ENCODE data around the gene MRPS22. TPM values are rescaled to one million over a fixed set of nuclear protein-coding genes. Genes with fewer than 3 reads are reported as not detected.
"Not testable (repeated sequence)": the region's sequence is repeated elsewhere in the genome, so short reads cannot be mapped to it uniquely, and the experiment has no call there.

MRPS22 gene
- total RNA-seq, 1 donor from 2014 or later: 77.7 TPM

DNA sequence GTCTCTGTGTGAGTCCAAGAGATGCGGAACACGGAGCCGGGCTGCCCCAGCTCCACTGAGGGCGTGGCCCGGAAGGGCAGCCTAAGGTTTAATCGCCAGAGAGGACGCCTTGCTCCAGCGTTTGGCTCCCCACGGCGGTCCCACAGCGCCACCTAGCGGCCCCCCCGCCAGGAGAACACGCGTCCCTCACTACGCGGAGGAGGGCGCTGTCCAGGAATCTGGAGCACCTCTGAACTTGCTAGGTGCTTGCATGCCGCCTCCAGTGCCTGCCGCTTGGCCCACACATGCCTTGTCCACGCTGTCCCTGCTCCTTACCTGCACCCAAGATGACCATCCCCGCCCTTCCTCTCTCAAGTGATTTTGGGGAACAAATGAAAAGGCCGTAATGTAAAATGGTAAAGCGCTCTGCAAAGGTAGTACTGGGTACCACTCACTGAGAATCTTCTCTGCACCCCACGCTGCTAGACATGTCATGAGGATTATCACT lies 14.4 kb upstream of the MRPS22 start:
- TF ChIP-seq, protein P1, sequence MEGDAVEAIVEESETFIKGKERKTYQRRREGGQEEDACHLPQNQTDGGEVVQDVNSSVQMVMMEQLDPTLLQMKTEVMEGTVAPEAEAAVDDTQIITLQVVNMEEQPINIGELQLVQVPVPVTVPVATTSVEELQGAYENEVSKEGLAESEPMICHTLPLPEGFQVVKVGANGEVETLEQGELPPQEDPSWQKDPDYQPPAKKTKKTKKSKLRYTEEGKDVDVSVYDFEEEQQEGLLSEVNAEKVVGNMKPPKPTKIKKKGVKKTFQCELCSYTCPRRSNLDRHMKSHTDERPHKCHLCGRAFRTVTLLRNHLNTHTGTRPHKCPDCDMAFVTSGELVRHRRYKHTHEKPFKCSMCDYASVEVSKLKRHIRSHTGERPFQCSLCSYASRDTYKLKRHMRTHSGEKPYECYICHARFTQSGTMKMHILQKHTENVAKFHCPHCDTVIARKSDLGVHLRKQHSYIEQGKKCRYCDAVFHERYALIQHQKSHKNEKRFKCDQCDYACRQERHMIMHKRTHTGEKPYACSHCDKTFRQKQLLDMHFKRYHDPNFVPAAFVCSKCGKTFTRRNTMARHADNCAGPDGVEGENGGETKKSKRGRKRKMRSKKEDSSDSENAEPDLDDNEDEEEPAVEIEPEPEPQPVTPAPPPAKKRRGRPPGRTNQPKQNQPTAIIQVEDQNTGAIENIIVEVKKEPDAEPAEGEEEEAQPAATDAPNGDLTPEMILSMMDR (IDR thresholded peaks at IDR 0.05; ENCODE audit: insufficient read depth, low read length, severe bottlenecking): peak; percentile 100
- Histone ChIP-seq H3K4me3 (ENCODE audit: low read depth, low read length) (no peak overlapping the region), H3K36me3 (ENCODE audit: control insufficient read depth, insufficient read depth, low read length) (no peaks in the 10 kb centered on the region), H3K27me3 (ENCODE audit: control insufficient read depth, insufficient read depth, low read length) (peaks cover 5% of the 10 kb centered on the region)
- DNase-seq (ENCODE audit: low read depth) (peak; percentile 59), FAIRE-seq (no peak)

DNA sequence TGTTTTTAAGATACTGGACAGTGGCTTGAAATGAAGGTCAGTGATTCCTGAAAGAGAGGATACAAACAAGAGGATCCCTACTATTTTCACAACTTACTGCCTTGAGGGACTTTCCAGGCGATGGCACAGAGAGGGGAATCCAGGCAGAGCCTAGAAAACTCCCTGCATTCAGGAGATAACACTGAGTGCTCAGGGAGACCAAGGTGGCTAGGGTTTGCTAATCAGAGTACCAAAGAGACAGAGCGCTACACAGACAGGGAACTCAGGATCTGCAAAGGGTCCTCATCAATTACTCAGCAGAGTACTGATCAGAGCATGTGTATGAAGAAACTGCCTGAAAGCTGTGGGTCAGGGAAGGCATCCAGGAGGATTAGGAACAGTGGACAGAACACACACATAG lies 11.7 kb upstream of the MRPS22 start:
- no peak for FAIRE-seq
- H3K4me3 ChIP-seq (ENCODE audit: low read depth, low read length): no peak overlapping the region
- TF ChIP-seq, protein P1 (IDR thresholded peaks at IDR 0.05; ENCODE audit: insufficient read depth, low read length, severe bottlenecking): no peak
- no peaks in the 10 kb centered on the region for H3K36me3 ChIP-seq (ENCODE audit: control insufficient read depth, insufficient read depth, low read length)
- H3K27me3 ChIP-seq (ENCODE audit: control insufficient read depth, insufficient read depth, low read length): peaks cover 5% of the 10 kb centered on the region
- no peak for DNase-seq (ENCODE audit: low read depth)

DNA sequence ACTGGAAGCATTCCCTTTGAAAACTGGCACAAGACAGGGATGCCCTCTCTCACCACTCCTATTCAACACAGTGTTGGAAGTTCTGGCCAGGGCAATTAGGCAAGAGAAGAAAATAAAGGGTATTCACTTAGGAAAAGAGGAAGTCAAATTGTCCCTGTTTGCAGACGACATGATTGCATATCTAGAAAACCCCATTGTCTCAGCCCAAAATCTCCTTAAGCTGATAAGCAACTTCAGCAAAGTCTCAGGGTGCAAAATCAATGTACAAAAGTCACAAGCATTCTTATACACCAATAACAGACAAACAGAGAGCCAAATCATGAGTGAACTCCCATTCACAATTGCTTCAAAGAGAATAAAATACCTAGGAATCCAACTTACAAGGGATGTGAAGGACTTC lies 9.1 kb upstream of the MRPS22 start:
- not testable (repeated sequence) for H3K27me3 ChIP-seq (ENCODE audit: control insufficient read depth, insufficient read depth, low read length); H3K4me3 ChIP-seq (ENCODE audit: low read depth, low read length); DNase-seq (ENCODE audit: low read depth); H3K36me3 ChIP-seq (ENCODE audit: control insufficient read depth, insufficient read depth, low read length); FAIRE-seq

DNA sequence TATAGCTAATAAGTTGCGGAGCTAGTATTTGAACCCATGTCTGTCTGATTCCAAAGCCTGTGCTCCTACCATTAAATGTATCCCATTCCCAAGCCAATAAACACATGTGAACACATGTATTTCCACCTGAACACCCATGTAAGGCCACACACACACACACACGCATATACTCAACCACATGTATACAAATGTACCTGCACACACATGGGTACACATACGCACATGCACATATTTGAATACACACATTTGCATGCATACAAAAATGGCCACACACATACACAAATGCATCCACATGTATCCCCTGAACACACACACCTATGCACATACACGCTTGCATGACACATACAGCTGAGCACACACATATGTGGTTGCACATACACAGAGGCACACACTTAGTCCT lies 5.4 kb upstream of the MRPS22 start:
- H3K36me3 ChIP-seq (ENCODE audit: control insufficient read depth, insufficient read depth, low read length): no peaks in the 10 kb centered on the region
- DNase-seq (ENCODE audit: low read depth) (no peak), FAIRE-seq (no peak)
- TF ChIP-seq, protein P1 (IDR thresholded peaks at IDR 0.05; ENCODE audit: insufficient read depth, low read length, severe bottlenecking): no peak
- H3K4me3 ChIP-seq (ENCODE audit: low read depth, low read length): no peak overlapping the region
- peaks cover 2% of the 10 kb centered on the region for H3K27me3 ChIP-seq (ENCODE audit: control insufficient read depth, insufficient read depth, low read length)

DNA sequence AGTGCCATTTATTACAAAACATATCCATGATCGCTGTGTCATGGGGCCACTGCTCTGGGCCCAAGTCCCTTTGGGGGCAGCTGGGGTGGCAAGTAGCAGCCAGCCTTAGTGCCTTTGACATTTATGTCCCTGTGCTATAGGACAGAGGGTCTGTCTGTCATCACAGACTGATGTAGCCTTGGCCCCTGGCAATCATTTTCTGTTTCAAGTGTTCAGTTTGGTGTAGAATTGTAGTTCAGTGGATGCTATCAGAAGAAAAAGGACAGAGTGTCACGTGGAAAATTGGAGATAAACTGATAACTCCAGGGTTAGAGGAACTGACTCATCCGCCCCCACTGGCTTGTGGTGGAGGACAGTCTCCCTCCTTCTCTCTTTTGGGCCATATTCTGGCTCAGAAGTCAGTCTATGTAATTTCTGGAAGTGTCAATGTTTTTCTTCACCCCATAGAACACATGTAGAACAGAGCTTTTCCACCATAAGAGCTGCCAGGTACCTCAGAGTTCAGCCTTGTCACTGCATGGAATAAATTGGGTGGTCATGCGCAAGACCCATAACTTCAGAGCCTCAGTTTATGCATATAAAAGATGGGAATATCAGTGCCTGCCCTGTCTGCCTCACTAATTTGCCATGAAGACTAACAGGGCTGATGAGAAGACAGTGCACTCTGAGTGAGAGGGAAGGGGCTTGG lies 4.5 kb upstream of the MRPS22 start:
- TF ChIP-seq, protein P1 (IDR thresholded peaks at IDR 0.05; ENCODE audit: insufficient read depth, low read length, severe bottlenecking): no peak
- Histone ChIP-seq H3K36me3 (ENCODE audit: control insufficient read depth, insufficient read depth, low read length) (no peaks in the 10 kb centered on the region), H3K27me3 (ENCODE audit: control insufficient read depth, insufficient read depth, low read length) (peaks cover 2% of the 10 kb centered on the region), H3K4me3 (ENCODE audit: low read depth, low read length) (no peak overlapping the region)
- no peak for DNase-seq (ENCODE audit: low read depth)
- FAIRE-seq: no peak

DNA sequence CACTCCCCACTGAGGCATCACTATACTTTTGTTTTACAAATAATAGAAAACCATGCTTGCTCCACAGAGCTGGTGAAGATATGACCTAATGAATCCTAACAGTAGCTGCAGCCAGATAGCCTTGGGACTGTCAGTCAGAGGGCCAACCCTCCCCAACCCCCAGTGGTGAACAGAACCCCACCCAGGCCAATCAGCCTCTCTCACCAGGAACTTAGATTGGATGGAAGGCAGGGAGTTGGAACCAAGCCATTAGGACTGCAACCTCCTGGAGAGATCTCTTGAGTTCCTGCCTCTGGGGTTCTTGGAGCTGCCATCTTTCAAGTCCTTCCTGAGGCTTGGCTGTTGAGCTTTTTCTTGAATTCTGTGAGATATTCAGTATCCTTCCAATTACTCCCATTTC lies 3.0 kb upstream of the MRPS22 start:
- no peak for FAIRE-seq
- no peaks in the 10 kb centered on the region for H3K36me3 ChIP-seq (ENCODE audit: control insufficient read depth, insufficient read depth, low read length)
- TF ChIP-seq, protein P1 (IDR thresholded peaks at IDR 0.05; ENCODE audit: insufficient read depth, low read length, severe bottlenecking): no peak
- peaks cover 2% of the 10 kb centered on the region for H3K27me3 ChIP-seq (ENCODE audit: control insufficient read depth, insufficient read depth, low read length)
- no peak for DNase-seq (ENCODE audit: low read depth)
- H3K4me3 ChIP-seq (ENCODE audit: low read depth, low read length): no peak overlapping the region

Measured in bronchial epithelial cell (primary cell).